ENCODE data around the gene SRGAP3. TPM values are rescaled to one million over a fixed set of nuclear protein-coding genes. Genes with fewer than 3 reads are reported as not detected.

Gene SRGAP3
- total RNA-seq, 5 donors from 2014 or later (not counting 1 experiment from before 2014, with no cell fraction given), result 1.4 to 4.4 (median 2.8) TPM

DNA sequence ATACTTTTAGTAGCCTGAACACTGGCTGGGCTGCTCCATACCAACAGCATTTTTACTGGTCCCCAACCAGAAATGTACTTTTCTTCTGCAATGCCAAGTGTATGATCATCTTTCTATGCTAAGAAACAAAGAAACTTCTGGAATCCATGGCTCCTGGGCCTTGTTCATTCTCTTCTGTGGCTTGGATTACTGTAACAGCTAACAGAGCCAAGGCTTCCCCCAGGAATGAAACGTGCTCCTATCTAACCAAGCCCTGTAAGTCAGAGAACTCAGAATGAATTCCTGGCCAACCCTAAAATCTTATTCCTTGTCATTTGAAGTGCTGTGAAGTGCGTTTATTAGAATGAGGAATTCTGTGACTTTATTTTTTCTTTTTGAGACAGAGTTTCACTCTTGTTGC, 183.3 kb downstream of the SRGAP3 start:
- Histone ChIP-seq H3K9me3 (no peaks in the 10 kb centered on the region), H3K4me1 (ENCODE audit: control insufficient read depth in 1 of 2, extremely low read depth in 1 of 2, insufficient read depth in 2 of 2, low read length in 2 of 2) (no peaks in the 10 kb centered on the region), H3K27me3 (replicated peaks in 1 of 2; ENCODE audit: control insufficient read depth in 2 of 2, extremely low read depth in 1 of 2, insufficient read depth in 2 of 2, low read length in 1 of 2) (peaks cover 0 to 6% of the 10 kb centered on the region in 2 experiments), H3K4me3 (ENCODE audit: control insufficient read depth in 1 of 2, extremely low read depth in 1 of 2, low read length in 1 of 2) (no peak overlapping the region), H3K36me3 (ENCODE audit: control insufficient read depth in 2 of 2, extremely low read depth in 1 of 2, insufficient read depth in 1 of 2, low read length in 1 of 2) (no peaks in the 10 kb centered on the region), H3K27ac (ENCODE audit: low read length) (no peak overlapping the region)
- ATAC-seq (replicated peaks in 1 of 4) (no peak), DNase-seq (no peak)
- Mint-ChIP-seq H3K27ac (no peak overlapping the region), H3K4me1 (no peaks in the 10 kb centered on the region), H3K36me3 (peaks cover 5% of the 10 kb centered on the region), H3K4me3 (no peak overlapping the region), H3K27me3 (peaks cover 0 to 2% of the 10 kb centered on the region in 2 donors), H3K9me3 (peaks cover 6 to 7% (median 7%) of the 10 kb centered on the region in 3 donors)
- ChIA-PET CTCF (interaction anchor here (0.6 to 1.1 kb wide), 2 partner anchors 24 to 97 kb away, joined by 3 to 4 read pairs; no protein-coding TSS in a partner anchor), POLR2A (no interaction called here)
- no CpG with 5 or more reads among the region's 2 CpGs for WGBS (ENCODE audit: insufficient coverage)

DNA sequence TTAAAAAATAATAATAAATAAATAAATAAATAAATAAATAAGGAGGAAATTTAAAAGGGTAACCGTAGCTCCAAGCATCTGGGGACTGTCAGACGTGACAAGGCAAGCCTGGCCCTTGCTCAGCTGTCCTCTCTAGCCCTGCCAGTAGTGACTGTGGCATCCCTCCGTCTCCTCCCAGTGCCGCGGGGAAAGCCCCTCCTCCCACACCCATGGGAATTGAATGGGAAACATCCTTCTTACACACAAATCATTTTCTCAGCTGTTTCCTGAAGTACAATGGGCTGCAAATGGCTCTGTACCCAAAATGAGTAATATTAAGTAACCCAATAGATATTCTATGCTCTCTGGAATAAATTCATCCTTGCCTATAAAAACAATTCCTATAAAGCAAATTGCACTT, 184.6 kb downstream of the SRGAP3 start:
- CTCF ChIA-PET, result no interaction called here
- H3K27ac ChIP-seq (ENCODE audit: low read length), result no peak overlapping the region
- no peaks in the 10 kb centered on the region for H3K4me1 Mint-ChIP-seq

DNA sequence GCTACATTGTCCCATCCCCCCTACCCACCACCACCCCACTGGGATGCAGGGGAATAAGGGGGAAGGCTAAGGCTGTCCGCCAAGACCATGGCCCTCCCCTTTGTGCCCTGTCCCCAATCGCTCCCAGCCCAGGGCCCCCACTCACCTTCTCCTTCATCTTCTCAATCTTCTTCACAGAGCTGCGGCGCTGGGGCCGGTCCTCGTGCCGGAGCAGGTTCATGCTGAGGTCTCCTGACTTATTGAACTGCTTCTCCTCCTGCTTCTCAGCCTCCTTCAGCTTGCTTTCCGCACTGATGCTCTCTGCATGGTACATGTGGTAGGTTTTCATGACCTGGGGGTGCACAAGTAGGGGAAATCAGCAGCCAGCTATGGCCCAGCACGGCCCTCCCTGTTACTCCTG, 185.2 kb downstream of the SRGAP3 start:
- no peak for ATAC-seq (replicated peaks in 1 of 4)
- ChIA-PET POLR2A (no interaction called here), CTCF (no interaction called here)
- no peaks in the 10 kb centered on the region for H3K4me1 ChIP-seq (ENCODE audit: control insufficient read depth in 1 of 2, extremely low read depth in 1 of 2, insufficient read depth in 2 of 2, low read length in 2 of 2)
- Mint-ChIP-seq H3K27ac (no peak overlapping the region), H3K36me3 (peaks cover 5% of the 10 kb centered on the region), H3K9me3 (peaks cover 6 to 7% (median 7%) of the 10 kb centered on the region in 3 donors), H3K4me3 (no peak overlapping the region), H3K4me1 (no peaks in the 10 kb centered on the region), H3K27me3 (peaks cover 0 to 2% of the 10 kb centered on the region in 2 donors)
- H3K9me3 ChIP-seq, result no peaks in the 10 kb centered on the region
- H3K27ac ChIP-seq (ENCODE audit: low read length), result no peak overlapping the region
- H3K36me3 ChIP-seq (ENCODE audit: control insufficient read depth in 2 of 2, extremely low read depth in 1 of 2, insufficient read depth in 1 of 2, low read length in 1 of 2), result no peaks in the 10 kb centered on the region
- H3K4me3 ChIP-seq (ENCODE audit: control insufficient read depth in 1 of 2, extremely low read depth in 1 of 2, low read length in 1 of 2), result no peak overlapping the region
- DNase-seq, result no peak
- WGBS (ENCODE audit: insufficient coverage), result 100% methylated on average over 1 of the region's 9 CpGs
- peaks cover 0 to 6% of the 10 kb centered on the region in 2 experiments for H3K27me3 ChIP-seq (replicated peaks in 1 of 2; ENCODE audit: control insufficient read depth in 2 of 2, extremely low read depth in 1 of 2, insufficient read depth in 2 of 2, low read length in 1 of 2)

More for the DNA sequence above, 184.6 kb downstream of the SRGAP3 start:
- Histone ChIP-seq H3K27me3 (replicated peaks in 1 of 2; ENCODE audit: control insufficient read depth in 2 of 2, extremely low read depth in 1 of 2, insufficient read depth in 2 of 2, low read length in 1 of 2) (peaks cover 0 to 6% of the 10 kb centered on the region in 2 experiments), H3K4me3 (ENCODE audit: control insufficient read depth in 1 of 2, extremely low read depth in 1 of 2, low read length in 1 of 2) (no peak overlapping the region), H3K4me1 (ENCODE audit: control insufficient read depth in 1 of 2, extremely low read depth in 1 of 2, insufficient read depth in 2 of 2, low read length in 2 of 2) (no peaks in the 10 kb centered on the region), H3K9me3 (no peaks in the 10 kb centered on the region), H3K36me3 (ENCODE audit: control insufficient read depth in 2 of 2, extremely low read depth in 1 of 2, insufficient read depth in 1 of 2, low read length in 1 of 2) (no peaks in the 10 kb centered on the region)
- POLR2A ChIA-PET, result no interaction called here
- H3K27ac Mint-ChIP-seq, result no peak overlapping the region
- H3K9me3 Mint-ChIP-seq, result peaks cover 6 to 7% (median 7%) of the 10 kb centered on the region in 3 donors
- DNase-seq (no peak), ATAC-seq (replicated peaks in 1 of 4) (no peak)
- peaks cover 0 to 2% of the 10 kb centered on the region in 2 donors for H3K27me3 Mint-ChIP-seq
- H3K4me3 Mint-ChIP-seq, result no peak overlapping the region
- H3K36me3 Mint-ChIP-seq, result peaks cover 5% of the 10 kb centered on the region
- 78% methylated on average over 3 of the region's 5 CpGs for WGBS (ENCODE audit: insufficient coverage)

DNA sequence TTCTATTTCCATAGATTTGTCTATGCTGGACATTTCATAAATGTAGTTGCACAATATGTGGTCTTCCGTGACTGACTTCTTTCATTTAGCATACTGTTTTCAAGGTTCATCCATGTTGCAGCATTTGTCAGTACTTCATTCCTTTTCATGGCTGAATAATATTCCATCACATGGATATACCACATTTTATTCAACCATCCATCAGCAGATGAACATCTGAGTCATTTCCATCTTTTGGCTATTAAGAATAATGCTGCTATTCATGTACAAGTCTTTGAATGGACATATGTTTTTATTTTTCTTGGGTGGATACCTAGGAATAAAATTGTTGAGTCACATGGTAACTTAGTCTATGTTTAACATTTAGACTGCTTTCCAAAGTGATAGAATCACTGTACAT, 186.9 kb downstream of the SRGAP3 start:
- H3K27me3 Mint-ChIP-seq, result peaks cover 0 to 2% of the 10 kb centered on the region in 2 donors
- H3K4me1 ChIP-seq (ENCODE audit: control insufficient read depth in 1 of 2, extremely low read depth in 1 of 2, insufficient read depth in 2 of 2, low read length in 2 of 2), result no peaks in the 10 kb centered on the region
- H3K36me3 Mint-ChIP-seq, result peaks cover 5% of the 10 kb centered on the region
- no peak overlapping the region for H3K4me3 Mint-ChIP-seq
- H3K9me3 ChIP-seq, result no peaks in the 10 kb centered on the region
- DNase-seq, result no peak
- ATAC-seq (replicated peaks in 1 of 4), result no peak
- H3K27ac ChIP-seq (ENCODE audit: low read length), result no peak overlapping the region
- H3K27ac Mint-ChIP-seq, result no peak overlapping the region
- CTCF ChIA-PET, result no interaction called here
- no peaks in the 10 kb centered on the region for H3K4me1 Mint-ChIP-seq
- H3K4me3 ChIP-seq (ENCODE audit: control insufficient read depth in 1 of 2, extremely low read depth in 1 of 2, low read length in 1 of 2), result no peak overlapping the region
- no peaks in the 10 kb centered on the region for H3K36me3 ChIP-seq (ENCODE audit: control insufficient read depth in 2 of 2, extremely low read depth in 1 of 2, insufficient read depth in 1 of 2, low read length in 1 of 2)
- WGBS (ENCODE audit: insufficient coverage), result 100% methylated on average over 1 of the region's 1 CpG
- peaks cover 6 to 7% (median 7%) of the 10 kb centered on the region in 3 donors for H3K9me3 Mint-ChIP-seq
- H3K27me3 ChIP-seq (replicated peaks in 1 of 2; ENCODE audit: control insufficient read depth in 2 of 2, extremely low read depth in 1 of 2, insufficient read depth in 2 of 2, low read length in 1 of 2), result peaks cover 0 to 6% of the 10 kb centered on the region in 2 experiments
- POLR2A ChIA-PET, result no interaction called here

DNA sequence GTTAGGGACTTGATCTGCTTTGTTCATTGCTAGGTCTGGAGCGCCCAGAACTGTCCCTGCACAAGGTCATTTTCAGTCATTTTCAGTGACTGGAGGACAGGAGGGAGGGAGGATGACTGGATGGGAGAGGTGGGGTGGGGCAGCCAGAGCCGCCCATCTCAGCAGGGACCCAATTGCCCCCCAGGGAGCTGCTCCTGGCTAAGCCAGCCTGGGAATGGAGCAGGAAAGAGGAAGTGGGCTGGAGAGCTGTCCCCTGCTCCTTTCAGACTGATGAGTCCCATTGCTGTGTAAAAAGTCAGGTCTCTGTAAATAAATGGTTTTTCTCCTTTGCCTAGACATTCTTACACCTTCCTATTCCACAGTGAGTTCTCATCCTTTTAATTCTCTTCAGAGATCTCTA, 187.8 kb downstream of the SRGAP3 start:
- no peaks in the 10 kb centered on the region for H3K27me3 Mint-ChIP-seq
- no peaks in the 10 kb centered on the region for H3K4me1 Mint-ChIP-seq
- Histone ChIP-seq H3K36me3 (ENCODE audit: control insufficient read depth in 2 of 2, extremely low read depth in 1 of 2, insufficient read depth in 1 of 2, low read length in 1 of 2) (no peaks in the 10 kb centered on the region), H3K4me3 (ENCODE audit: control insufficient read depth in 1 of 2, extremely low read depth in 1 of 2, low read length in 1 of 2) (no peak overlapping the region), H3K27ac (ENCODE audit: low read length) (no peak overlapping the region), H3K9me3 (no peaks in the 10 kb centered on the region), H3K4me1 (ENCODE audit: control insufficient read depth in 1 of 2, extremely low read depth in 1 of 2, insufficient read depth in 2 of 2, low read length in 2 of 2) (no peaks in the 10 kb centered on the region), H3K27me3 (replicated peaks in 1 of 2; ENCODE audit: control insufficient read depth in 2 of 2, extremely low read depth in 1 of 2, insufficient read depth in 2 of 2, low read length in 1 of 2) (peaks cover 0 to 9% of the 10 kb centered on the region in 2 experiments)
- CTCF ChIA-PET, result no interaction called here
- DNase-seq (no peak), ATAC-seq (replicated peaks in 1 of 4) (no peak)
- no peak overlapping the region for H3K4me3 Mint-ChIP-seq
- H3K27ac Mint-ChIP-seq, result no peak overlapping the region
- 72% methylated on average over 2 of the region's 2 CpGs for WGBS (ENCODE audit: insufficient coverage)
- POLR2A ChIA-PET, result no interaction called here
- H3K9me3 Mint-ChIP-seq, result peaks cover 6 to 7% (median 7%) of the 10 kb centered on the region in 3 donors
- peaks cover 5% of the 10 kb centered on the region for H3K36me3 Mint-ChIP-seq

DNA sequence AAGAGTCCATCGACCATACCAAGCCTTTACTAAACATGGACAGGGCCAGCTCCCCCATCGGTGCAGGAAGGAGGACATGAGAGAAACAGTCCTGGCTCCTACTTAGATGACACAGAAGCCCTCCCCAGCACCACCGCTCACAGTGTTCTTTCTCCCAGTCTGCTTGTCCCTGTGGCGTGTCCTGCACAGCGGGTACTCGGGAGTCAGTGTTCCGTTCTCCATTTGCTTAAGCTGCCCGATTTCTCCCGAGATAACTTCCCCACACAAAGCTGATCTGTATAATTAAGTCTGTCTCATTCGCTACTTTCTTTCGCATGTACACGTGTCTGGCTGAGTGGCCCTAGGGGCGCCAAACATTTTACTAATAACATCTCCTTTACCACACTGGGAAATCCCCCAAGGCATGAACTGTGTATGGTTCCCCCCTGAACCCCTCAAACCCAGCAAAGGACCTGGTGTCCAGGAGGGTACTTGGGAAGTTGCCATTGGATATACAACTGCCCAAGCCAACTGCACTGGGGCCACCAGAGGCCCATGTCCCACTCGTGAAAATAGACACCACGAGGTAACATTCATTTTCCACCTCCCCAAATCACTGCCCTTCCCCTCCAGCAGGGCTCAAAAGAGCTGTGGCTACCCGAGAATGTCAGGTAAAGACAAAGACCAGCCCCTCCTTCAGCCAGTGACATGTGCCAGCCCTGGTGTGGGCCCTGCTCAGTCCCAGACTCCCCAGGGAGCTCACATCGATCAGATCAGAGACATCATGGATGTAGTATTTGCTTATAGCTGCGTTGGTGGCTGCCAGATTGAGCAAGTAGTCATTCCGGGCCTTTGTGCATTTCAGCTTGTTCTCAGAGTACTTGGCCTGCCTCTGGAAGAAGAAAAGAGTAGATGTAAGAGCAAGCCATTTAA, 189.7 kb downstream of the SRGAP3 start:
- ChIA-PET POLR2A (no interaction called here), CTCF (no interaction called here)
- H3K27ac ChIP-seq (ENCODE audit: low read length), result no peak overlapping the region
- WGBS (ENCODE audit: insufficient coverage), result 79% methylated on average over 16 of the region's 19 CpGs
- no peak overlapping the region for H3K4me3 ChIP-seq (ENCODE audit: control insufficient read depth in 1 of 2, extremely low read depth in 1 of 2, low read length in 1 of 2)
- peaks cover 9% of the 10 kb centered on the region for H3K36me3 Mint-ChIP-seq
- ATAC-seq (replicated peaks in 1 of 4) (no peak), DNase-seq (no peak)
- no peak overlapping the region for H3K4me3 Mint-ChIP-seq
- H3K4me1 ChIP-seq (ENCODE audit: control insufficient read depth in 1 of 2, extremely low read depth in 1 of 2, insufficient read depth in 2 of 2, low read length in 2 of 2), result no peaks in the 10 kb centered on the region
- no peaks in the 10 kb centered on the region for H3K9me3 ChIP-seq
- no peaks in the 10 kb centered on the region for H3K4me1 Mint-ChIP-seq
- peaks cover 0 to 9% of the 10 kb centered on the region in 2 experiments for H3K27me3 ChIP-seq (replicated peaks in 1 of 2; ENCODE audit: control insufficient read depth in 2 of 2, extremely low read depth in 1 of 2, insufficient read depth in 2 of 2, low read length in 1 of 2)
- H3K36me3 ChIP-seq (ENCODE audit: control insufficient read depth in 2 of 2, extremely low read depth in 1 of 2, insufficient read depth in 1 of 2, low read length in 1 of 2), result no peaks in the 10 kb centered on the region
- no peaks in the 10 kb centered on the region for H3K27me3 Mint-ChIP-seq
- H3K9me3 Mint-ChIP-seq, result peaks cover 6 to 7% (median 7%) of the 10 kb centered on the region in 3 donors
- H3K27ac Mint-ChIP-seq, result no peak overlapping the region
